SU-DHL-6 (cell line): Measurements from ENCODE around the gene CARD11.

Source experiments
- CTCF ChIP-seq: fragments of 200-600 bp; sonication (generic); IDR thresholded peaks from one replicate; pipeline ENCODE4 v1.5.1; 2017; ENCODE audit warnings: antibody characterized with exemption, mild to moderate bottlenecking, low read length, moderate library complexity; ENCODE audit not compliant: insufficient read depth, poor library complexity, severe bottlenecking
- EZH2phosphoT487 ChIP-seq: fragments of 200-600 bp; sonication (generic), shearing (Covaris generic); conservative IDR thresholded peaks from 2 replicates; pipeline ENCODE4 v1.6.1; 2018; ENCODE audit warnings: mild to moderate bottlenecking, antibody characterized with exemption, low read length, moderate library complexity, mixed read lengths

GRCh38 chr7:2980401-2981102 lies 63.1 kb downstream of the CARD11 start:
- TF ChIP-seq CTCF (no peak), EZH2phosphoT487 (no peak)
